ENCODE data around the gene TMEM31. TPM values are rescaled to one million over a fixed set of nuclear protein-coding genes. Genes with fewer than 3 reads are reported as not detected.

The TMEM31 gene, protein sequence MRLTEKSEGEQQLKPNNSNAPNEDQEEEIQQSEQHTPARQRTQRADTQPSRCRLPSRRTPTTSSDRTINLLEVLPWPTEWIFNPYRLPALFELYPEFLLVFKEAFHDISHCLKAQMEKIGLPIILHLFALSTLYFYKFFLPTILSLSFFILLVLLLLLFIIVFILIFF
- total RNA-seq, result not detected

DNA sequence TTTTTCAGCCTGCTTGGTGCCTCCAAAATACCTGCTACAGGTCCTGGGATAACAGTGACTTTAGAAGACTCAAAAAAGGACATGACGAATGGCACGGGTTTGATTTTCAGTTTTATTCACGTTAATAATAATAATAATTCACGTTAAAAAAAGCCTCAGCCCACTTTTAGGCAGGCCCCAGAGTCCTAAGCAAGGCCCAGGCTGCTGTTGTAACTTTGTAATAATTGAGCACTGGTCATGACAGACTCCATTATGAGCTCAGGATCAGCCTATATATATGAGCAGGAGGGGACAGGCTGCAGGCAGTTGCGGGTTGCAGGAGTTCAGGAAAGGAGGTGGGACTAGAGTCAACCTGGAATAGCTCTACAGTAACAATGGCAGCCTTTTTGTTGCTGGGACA, at the start of gene TMEM31:
Gene TMEM31 (plus strand): TSS at position 301 of the 400 bp plus-strand sequence. CDS start 1,350 bp downstream, outside the sequence.

DNA sequence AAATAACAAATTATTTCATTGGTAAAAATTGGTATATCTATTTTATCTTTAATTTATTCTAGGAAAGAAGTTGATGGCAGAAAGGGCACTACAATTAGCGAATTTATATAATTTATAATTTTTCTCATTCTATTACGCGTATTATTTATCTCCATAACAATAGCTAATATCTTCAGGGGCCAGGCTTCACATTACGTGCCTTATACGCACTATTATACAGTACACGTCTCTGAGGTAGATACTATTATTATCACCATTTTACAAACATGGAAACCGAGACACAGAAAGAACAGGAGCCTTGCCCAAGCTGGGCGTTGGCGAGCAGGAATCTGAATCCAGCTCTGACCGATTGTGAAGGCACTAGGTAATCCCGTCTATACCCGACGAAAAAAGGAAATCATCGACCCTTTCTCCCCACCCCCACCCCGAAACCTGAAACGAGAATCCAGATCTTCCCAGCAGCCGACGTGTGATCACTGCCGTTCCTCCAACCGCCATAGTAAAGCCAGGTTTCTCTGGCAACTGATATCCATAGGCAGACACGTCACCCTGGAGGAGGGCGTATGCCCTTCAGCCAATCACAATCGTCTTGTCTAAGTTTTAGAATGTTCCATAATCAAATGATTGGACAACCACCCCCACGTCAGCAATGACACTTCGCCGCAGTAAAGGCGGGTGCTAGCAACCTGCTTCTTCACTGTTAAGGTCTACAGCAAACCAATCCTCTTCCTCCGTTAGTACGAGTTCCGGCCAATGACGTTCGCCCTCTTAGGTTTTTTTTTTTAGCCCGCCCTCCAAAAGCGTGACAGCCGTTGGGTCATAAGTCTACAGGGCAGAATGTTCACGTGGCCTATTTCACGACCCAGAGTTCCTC, 24.3 kb upstream of the TMEM31 start, which contains the start of gene MORF4L2:
Gene MORF4L2 (minus strand): TSS at position 501 of the 874 bp plus-strand sequence. CDS start 9,672 bp downstream, outside the sequence.

Other genes with a start within 250 kb of the TMEM31 start
- gene RAB40A, start 191.4 kb upstream of the TMEM31 start, total RNA-seq, result 3.4 TPM
- gene TCEAL4, start 125.4 kb upstream of the TMEM31 start, total RNA-seq, result 55.1 TPM
- 11.3 TPM for gene TCEAL3, start 102.9 kb upstream of the TMEM31 start, total RNA-seq
- gene TCEAL1, start 81.9 kb upstream of the TMEM31 start, total RNA-seq, result 37.2 TPM
- 230 TPM for gene MORF4L2, start 24.2 kb upstream of the TMEM31 start, total RNA-seq
- 19.4 TPM for gene PLP1, start 65.9 kb downstream of the TMEM31 start, total RNA-seq
- 42.9 TPM for gene RAB9B, start 121.3 kb downstream of the TMEM31 start, total RNA-seq